H9 (cell line): ENCODE data around the gene PHOX2A. TPM values are rescaled to one million over a fixed set of nuclear protein-coding genes. Genes with fewer than 3 reads are reported as not detected.

Experiments used
- DNase-seq: peaks from one replicate; pipeline ENCODE4 v3.0.0-alpha.2; 2017
- H2AFZ ChIP-seq: one replicate; pipeline ENCODE4 v1.6.1; 2013; ENCODE audit warnings: mild to moderate bottlenecking, low read length, control low read depth, moderate library complexity
- H2AK5ac ChIP-seq: 2 replicates; pipeline ENCODE4 v1.6.1; 2013; ENCODE audit warnings: low read length, control low read depth, mixed read lengths; ENCODE audit not compliant: insufficient read length
- H2BK120ac ChIP-seq: one replicate; pipeline ENCODE4 v1.6.1; 2013; ENCODE audit warnings: low read depth, mild to moderate bottlenecking, low read length, control low read depth, inconsistent platforms; ENCODE audit not compliant: poor library complexity, severe bottlenecking
- H2BK12ac ChIP-seq: 2 replicates; pipeline ENCODE4 v1.6.1; 2013; ENCODE audit warnings: low read length, control low read depth, mixed read lengths, low read depth; ENCODE audit not compliant: insufficient read length
- H2BK15ac ChIP-seq: 2 replicates; pipeline ENCODE4 v1.6.1; 2013; ENCODE audit warnings: low read depth, low read length, control low read depth
- H2BK20ac ChIP-seq: one replicate; pipeline ENCODE4 v1.6.1; 2013; ENCODE audit warnings: low read depth, mild to moderate bottlenecking, low read length, control low read depth, inconsistent platforms; ENCODE audit not compliant: poor library complexity, severe bottlenecking
- H2BK5ac ChIP-seq: 2 replicates; pipeline ENCODE4 v1.6.1; 2013; ENCODE audit warnings: low read length, control low read depth, mixed read lengths; ENCODE audit not compliant: insufficient read length
- H3K14ac ChIP-seq: 2 replicates; pipeline ENCODE4 v1.6.1; 2013; ENCODE audit warnings: low read length, control low read depth; ENCODE audit not compliant: insufficient read depth
- H3K18ac ChIP-seq: 2 replicates; pipeline ENCODE4 v1.6.1; 2013; ENCODE audit warnings: low read depth, mild to moderate bottlenecking, mixed read lengths, low read length, control low read depth; ENCODE audit not compliant: insufficient read length
- H3K23ac ChIP-seq: 2 replicates; pipeline ENCODE4 v1.6.1; 2013; ENCODE audit warnings: low read length, control low read depth, mixed read lengths, low read depth; ENCODE audit not compliant: insufficient read length
- H3K23me2 ChIP-seq: 2 replicates; pipeline ENCODE4 v1.6.1; 2013; ENCODE audit warnings: low read depth, mild to moderate bottlenecking, mixed read lengths, low read length, control low read depth; ENCODE audit not compliant: insufficient read length, poor library complexity, severe bottlenecking
- H3K27ac ChIP-seq: 2 replicates; pipeline ENCODE4 v1.5.1; 2013; ENCODE audit warnings: low read length, control low read depth, mixed read lengths, low read depth; ENCODE audit not compliant: insufficient read length
- H3K27me3 ChIP-seq: 2 replicates; pipeline ENCODE4 v1.6.1; 2013; ENCODE audit warnings: low read length, control low read depth, inconsistent platforms; ENCODE audit not compliant: insufficient read depth
- H3K4ac ChIP-seq: 2 replicates; pipeline ENCODE4 v1.6.1; 2013; ENCODE audit warnings: low read depth, mild to moderate bottlenecking, control low read depth, inconsistent platforms, low read length, moderate library complexity
- H3K4me1 ChIP-seq: 2 replicates; pipeline ENCODE4 v1.6.1; 2013; ENCODE audit warnings: low read length, control low read depth, inconsistent platforms; ENCODE audit not compliant: insufficient read depth
- H3K4me2 ChIP-seq: 2 replicates; pipeline ENCODE4 v1.6.1; 2013; ENCODE audit warnings: low read length, control low read depth, mixed read lengths; ENCODE audit not compliant: insufficient read length, insufficient read depth
- H3K56ac ChIP-seq: 2 replicates; pipeline ENCODE4 v1.6.1; 2013; ENCODE audit warnings: low read depth, mild to moderate bottlenecking, mixed read lengths, low read length, control low read depth; ENCODE audit not compliant: insufficient read length
- H3K79me1 ChIP-seq: 2 replicates; pipeline ENCODE4 v1.6.1; 2013; ENCODE audit warnings: low read depth, mild to moderate bottlenecking, moderate library complexity, low read length, control low read depth, inconsistent platforms; ENCODE audit not compliant: insufficient read depth, poor library complexity, severe bottlenecking
- H3K79me2 ChIP-seq: 2 replicates; pipeline ENCODE4 v1.6.1; 2013; ENCODE audit warnings: low read length, control low read depth, inconsistent platforms; ENCODE audit not compliant: insufficient read depth
- H3K9ac ChIP-seq: 2 replicates; pipeline ENCODE4 v1.6.1; 2013; ENCODE audit warnings: low read length, control low read depth, mixed read lengths; ENCODE audit not compliant: insufficient read length; ENCODE audit errors: extremely low read depth
- H3K9me3 ChIP-seq: one replicate; pipeline ENCODE4 v1.6.1; 2013; ENCODE audit warnings: low read depth, low read length, inconsistent platforms; ENCODE audit not compliant: control insufficient read depth
- H3T11ph ChIP-seq: one replicate; pipeline ENCODE4 v1.6.1; 2013; ENCODE audit warnings: mild to moderate bottlenecking, low read length, control low read depth, inconsistent platforms
- H4K20me1 ChIP-seq: one replicate; pipeline ENCODE4 v1.6.1; 2013; ENCODE audit not compliant: control insufficient read depth, insufficient read length, insufficient read depth
- H4K5ac ChIP-seq: 2 replicates; pipeline ENCODE4 v1.6.1; 2013; ENCODE audit warnings: low read depth, mild to moderate bottlenecking, mixed read lengths, low read length, control low read depth; ENCODE audit not compliant: insufficient read length
- H4K8ac ChIP-seq: replicated peaks from 2 replicates; pipeline ENCODE4 v1.6.1; 2013; ENCODE audit warnings: low read length, control low read depth, mixed read lengths, low read depth; ENCODE audit not compliant: insufficient read length
- H4K91ac ChIP-seq: 2 replicates; pipeline ENCODE4 v1.6.1; 2013; ENCODE audit warnings: low read depth, mild to moderate bottlenecking, moderate library complexity, mixed read lengths, low read length, control low read depth; ENCODE audit not compliant: insufficient read length
- H3K27ac Mint-ChIP-seq, 3 experiments: 2 replicates in 2 of 3; 3 replicates in 1 of 3; pipeline ENCODE4 v1.8.0; 2020 to 2021; ENCODE audit warnings: mixed read lengths in 3 of 3, mild to moderate bottlenecking in 1 of 3, moderate library complexity in 1 of 3
- H3K27me3 Mint-ChIP-seq: 2 replicates; pipeline ENCODE4 v1.8.0; 2021; ENCODE audit warnings: low read depth, mild to moderate bottlenecking, moderate library complexity, mixed read lengths
- H3K36me3 Mint-ChIP-seq, 3 experiments: 2 replicates in 2 of 3; 3 replicates in 1 of 3; pipeline ENCODE4 v1.8.0; 2020 to 2021; ENCODE audit warnings: low read depth in 3 of 3, mixed read lengths in 3 of 3; ENCODE audit not compliant: insufficient read depth in 1 of 3
- H3K4me1 Mint-ChIP-seq, 2 experiments: 2 replicates each; pipeline ENCODE4 v1.8.0; 2020; ENCODE audit warnings: mixed read lengths in 2 of 2
- H3K4me3 Mint-ChIP-seq, 2 experiments: 2 replicates in 1 of 2; 3 replicates in 1 of 2; pipeline ENCODE4 v1.8.0; 2020 to 2021; ENCODE audit warnings: mild to moderate bottlenecking in 2 of 2, mixed read lengths in 2 of 2, moderate library complexity in 1 of 2
- H3K9me3 Mint-ChIP-seq, 2 experiments: 2 replicates in 1 of 2; 3 replicates in 1 of 2; pipeline ENCODE4 v1.8.0; 2020; ENCODE audit warnings: mild to moderate bottlenecking in 2 of 2, mixed read lengths in 2 of 2, moderate library complexity in 1 of 2
- WGBS: extraction: QIAGEN DNeasy Blood & Tissue Kit; methylation state at CpG from one replicate; pipeline ENCODE4 v1.1.7; 2013; ENCODE audit warnings: missing lambda C conversion rate, low lambda C conversion rate, mixed read lengths; ENCODE audit not compliant: insufficient read length; ENCODE audit errors: extremely low coverage; 5-methylcytosine and 5-hydroxymethylcytosine counted together
- total RNA-seq: library from RNA; stranded (reverse); gene quantifications from 2 replicates; pipeline ENCODE4 v1.2.1, GENCODE V29; 2021
- TF ChIP-seq, protein P1 (sequence below): fragments of 200-600 bp; sonication (generic); conservative IDR thresholded peaks from 3 replicates; pipeline ENCODE4 v1.8.0; 2021; ENCODE audit warnings: antibody characterized with exemption, mild to moderate bottlenecking

The PHOX2A gene
- total RNA-seq, 1 experiment from 2014 or later: 1.4 TPM

DNA sequence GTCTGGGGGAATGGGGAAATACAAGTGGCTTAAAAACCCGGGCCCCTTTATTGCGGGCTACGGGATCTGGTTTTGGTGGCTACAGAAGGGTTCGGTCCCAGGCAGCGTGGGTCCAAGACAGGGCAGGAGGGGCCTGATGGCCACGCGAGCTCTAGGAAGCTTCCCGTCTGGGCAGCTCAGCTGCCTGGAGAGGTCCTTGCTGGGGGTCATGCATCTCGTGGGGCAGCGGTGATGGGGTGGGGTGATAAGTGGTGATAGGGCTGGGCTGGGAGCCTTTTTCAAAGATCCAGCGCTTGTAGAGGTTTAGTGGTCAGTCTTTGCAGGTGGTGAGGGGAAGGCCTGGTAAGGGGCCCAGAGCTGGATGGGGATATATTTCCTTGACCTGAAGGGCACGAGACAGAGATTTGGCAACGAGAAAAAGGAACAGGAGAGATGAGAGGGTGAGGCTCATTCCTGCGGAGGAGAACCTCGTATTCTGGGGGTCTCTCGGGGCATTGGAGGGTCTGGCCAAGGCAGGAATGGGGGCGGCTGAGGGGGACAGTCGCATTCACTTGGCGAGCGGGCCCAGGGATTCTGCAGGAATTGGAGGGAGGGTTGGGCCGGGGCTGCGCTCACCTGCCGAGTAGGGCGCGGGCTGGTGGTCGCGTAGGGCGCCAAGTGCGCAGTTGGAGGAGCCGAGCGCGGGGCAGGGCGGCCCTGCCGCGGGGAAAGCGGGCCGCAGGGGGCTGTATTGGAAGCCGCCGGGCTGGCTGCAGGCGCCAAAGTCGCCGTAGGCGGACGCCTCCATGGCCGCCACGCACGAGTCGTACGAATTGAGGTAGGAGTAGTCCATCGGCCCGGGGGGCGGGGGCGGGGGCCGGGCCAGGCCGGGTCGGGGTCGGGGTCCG lies 560 bp downstream of the PHOX2A start:
- no peak overlapping the region for H3K14ac ChIP-seq
- no peaks in the 10 kb centered on the region for H3K79me2 ChIP-seq
- no peak overlapping the region for H2BK5ac ChIP-seq
- peak; percentile 26 for DNase-seq
- Mint-ChIP-seq H3K27ac (peak overlapping the region in 1 of 3 experiments; percentile 3; a peak in 1 of 7 replicates), H3K4me1 (peaks cover 26 to 43% of the 10 kb centered on the region in 2 experiments), H3K9me3 (peaks cover 0 to 6% of the 10 kb centered on the region in 2 experiments; a peak in 3 of 5 replicates), H3K27me3 (peaks cover 42% of the 10 kb centered on the region), H3K4me3 (peak overlapping the region; percentile 59 to 77), H3K36me3 (peaks cover 0 to 5% (median 4%) of the 10 kb centered on the region in 3 experiments; a peak in 4 of 7 replicates)
- no peak overlapping the region for H2BK12ac ChIP-seq
- H4K5ac ChIP-seq: no peak overlapping the region
- TF ChIP-seq, protein P1, sequence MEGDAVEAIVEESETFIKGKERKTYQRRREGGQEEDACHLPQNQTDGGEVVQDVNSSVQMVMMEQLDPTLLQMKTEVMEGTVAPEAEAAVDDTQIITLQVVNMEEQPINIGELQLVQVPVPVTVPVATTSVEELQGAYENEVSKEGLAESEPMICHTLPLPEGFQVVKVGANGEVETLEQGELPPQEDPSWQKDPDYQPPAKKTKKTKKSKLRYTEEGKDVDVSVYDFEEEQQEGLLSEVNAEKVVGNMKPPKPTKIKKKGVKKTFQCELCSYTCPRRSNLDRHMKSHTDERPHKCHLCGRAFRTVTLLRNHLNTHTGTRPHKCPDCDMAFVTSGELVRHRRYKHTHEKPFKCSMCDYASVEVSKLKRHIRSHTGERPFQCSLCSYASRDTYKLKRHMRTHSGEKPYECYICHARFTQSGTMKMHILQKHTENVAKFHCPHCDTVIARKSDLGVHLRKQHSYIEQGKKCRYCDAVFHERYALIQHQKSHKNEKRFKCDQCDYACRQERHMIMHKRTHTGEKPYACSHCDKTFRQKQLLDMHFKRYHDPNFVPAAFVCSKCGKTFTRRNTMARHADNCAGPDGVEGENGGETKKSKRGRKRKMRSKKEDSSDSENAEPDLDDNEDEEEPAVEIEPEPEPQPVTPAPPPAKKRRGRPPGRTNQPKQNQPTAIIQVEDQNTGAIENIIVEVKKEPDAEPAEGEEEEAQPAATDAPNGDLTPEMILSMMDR: no peak
- H3K56ac ChIP-seq: no peak overlapping the region
- H2BK15ac ChIP-seq: no peak overlapping the region
- peaks cover 6% of the 10 kb centered on the region; the same call in 1 of the 2 replicates for H3K4me1 ChIP-seq
- no peak overlapping the region for H2BK120ac ChIP-seq
- no peak overlapping the region for H3K4ac ChIP-seq
- H4K8ac ChIP-seq: no peak overlapping the region
- H3K23ac ChIP-seq: no peak overlapping the region
- H3K4me2 ChIP-seq: no peak overlapping the region
- H3T11ph ChIP-seq: no peak overlapping the region
- H4K20me1 ChIP-seq: peaks cover 2% of the 10 kb centered on the region
- no peak overlapping the region for H4K91ac ChIP-seq
- no peaks in the 10 kb centered on the region for H3K79me1 ChIP-seq
- peaks cover 29% of the 10 kb centered on the region for H3K23me2 ChIP-seq
- H3K27me3 ChIP-seq: peaks cover 80% of the 10 kb centered on the region
- H3K9ac ChIP-seq: no peak overlapping the region
- H2AK5ac ChIP-seq: no peak overlapping the region
- no peak overlapping the region for H2BK20ac ChIP-seq
- no peak overlapping the region for H3K18ac ChIP-seq
- no CpG with 5 or more reads among the region's 58 CpGs for WGBS
- H2AFZ ChIP-seq: no peak overlapping the region
- H3K9me3 ChIP-seq: no peaks in the 10 kb centered on the region
- H3K27ac ChIP-seq: no peak overlapping the region
